Keratinocyte (primary cell): ENCODE data around the gene PCGF3.

Source experiments
- EZH2 ChIP-seq: IDR thresholded peaks from one replicate; pipeline ENCODE4 v1.6.1; 2012; ENCODE audit warnings: inconsistent platforms, mild to moderate bottlenecking, low read length, moderate library complexity
- TF ChIP-seq, protein P1 (sequence below), 3 experiments: IDR thresholded peaks in 1 of 3; conservative IDR thresholded peaks in 1 of 3; optimal IDR thresholded peaks in 1 of 3; 2 replicates in 2 of 3; 3 replicates in 1 of 3; pipeline versions ENCODE3 to v1.5.1; 2011; ENCODE audit warnings: low read length in 3 of 3, mild to moderate bottlenecking in 3 of 3, moderate library complexity in 2 of 3, control low read depth in 1 of 3, inconsistent platforms in 1 of 3; ENCODE audit not compliant: insufficient read depth in 2 of 3; ENCODE audit errors: extremely low read depth in 1 of 3

DNA sequence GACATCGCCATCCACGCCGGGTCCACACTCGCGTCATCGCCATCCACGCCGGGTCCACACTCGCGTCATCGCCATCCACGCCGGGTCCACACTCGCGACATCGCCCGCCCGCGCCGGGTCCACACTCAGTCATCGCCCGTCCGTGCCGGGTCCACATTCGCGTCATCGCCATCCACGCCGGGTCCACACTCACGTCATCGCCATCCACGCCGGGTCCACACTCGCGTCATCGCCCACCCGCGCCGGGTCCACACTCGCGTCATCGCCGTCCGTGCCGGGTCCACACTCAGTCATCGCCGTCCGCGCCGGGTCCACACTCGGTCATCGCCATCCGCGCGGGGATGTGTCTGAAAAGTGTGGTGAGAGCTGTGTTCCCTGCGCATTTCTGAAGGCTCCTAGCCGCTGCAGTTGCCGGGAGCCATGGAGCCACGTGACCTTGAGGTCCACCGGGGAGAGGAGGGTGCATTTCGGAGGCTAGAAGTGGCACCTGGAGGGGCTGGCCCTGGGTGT, 17.3 kb downstream of the PCGF3 start:
- TF ChIP-seq, protein P1, sequence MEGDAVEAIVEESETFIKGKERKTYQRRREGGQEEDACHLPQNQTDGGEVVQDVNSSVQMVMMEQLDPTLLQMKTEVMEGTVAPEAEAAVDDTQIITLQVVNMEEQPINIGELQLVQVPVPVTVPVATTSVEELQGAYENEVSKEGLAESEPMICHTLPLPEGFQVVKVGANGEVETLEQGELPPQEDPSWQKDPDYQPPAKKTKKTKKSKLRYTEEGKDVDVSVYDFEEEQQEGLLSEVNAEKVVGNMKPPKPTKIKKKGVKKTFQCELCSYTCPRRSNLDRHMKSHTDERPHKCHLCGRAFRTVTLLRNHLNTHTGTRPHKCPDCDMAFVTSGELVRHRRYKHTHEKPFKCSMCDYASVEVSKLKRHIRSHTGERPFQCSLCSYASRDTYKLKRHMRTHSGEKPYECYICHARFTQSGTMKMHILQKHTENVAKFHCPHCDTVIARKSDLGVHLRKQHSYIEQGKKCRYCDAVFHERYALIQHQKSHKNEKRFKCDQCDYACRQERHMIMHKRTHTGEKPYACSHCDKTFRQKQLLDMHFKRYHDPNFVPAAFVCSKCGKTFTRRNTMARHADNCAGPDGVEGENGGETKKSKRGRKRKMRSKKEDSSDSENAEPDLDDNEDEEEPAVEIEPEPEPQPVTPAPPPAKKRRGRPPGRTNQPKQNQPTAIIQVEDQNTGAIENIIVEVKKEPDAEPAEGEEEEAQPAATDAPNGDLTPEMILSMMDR (optimal IDR thresholded peaks at IDR 0.05 in 1 of 3, IDR thresholded peaks at IDR 0.05 in 1 of 3, conservative IDR thresholded peaks at IDR 0.05 in 1 of 3; ENCODE audit: extremely low read depth in 1 of 3, insufficient read depth in 2 of 3, low read length in 3 of 3): no peak
- no peak for TF ChIP-seq EZH2
